Measurements from ENCODE around the gene C11orf68. TPM values are rescaled to one million over a fixed set of nuclear protein-coding genes. Genes with fewer than 3 reads are reported as not detected.

Gene C11orf68
- total RNA-seq, 1 donor from 2014 or later = 6.9 TPM

DNA sequence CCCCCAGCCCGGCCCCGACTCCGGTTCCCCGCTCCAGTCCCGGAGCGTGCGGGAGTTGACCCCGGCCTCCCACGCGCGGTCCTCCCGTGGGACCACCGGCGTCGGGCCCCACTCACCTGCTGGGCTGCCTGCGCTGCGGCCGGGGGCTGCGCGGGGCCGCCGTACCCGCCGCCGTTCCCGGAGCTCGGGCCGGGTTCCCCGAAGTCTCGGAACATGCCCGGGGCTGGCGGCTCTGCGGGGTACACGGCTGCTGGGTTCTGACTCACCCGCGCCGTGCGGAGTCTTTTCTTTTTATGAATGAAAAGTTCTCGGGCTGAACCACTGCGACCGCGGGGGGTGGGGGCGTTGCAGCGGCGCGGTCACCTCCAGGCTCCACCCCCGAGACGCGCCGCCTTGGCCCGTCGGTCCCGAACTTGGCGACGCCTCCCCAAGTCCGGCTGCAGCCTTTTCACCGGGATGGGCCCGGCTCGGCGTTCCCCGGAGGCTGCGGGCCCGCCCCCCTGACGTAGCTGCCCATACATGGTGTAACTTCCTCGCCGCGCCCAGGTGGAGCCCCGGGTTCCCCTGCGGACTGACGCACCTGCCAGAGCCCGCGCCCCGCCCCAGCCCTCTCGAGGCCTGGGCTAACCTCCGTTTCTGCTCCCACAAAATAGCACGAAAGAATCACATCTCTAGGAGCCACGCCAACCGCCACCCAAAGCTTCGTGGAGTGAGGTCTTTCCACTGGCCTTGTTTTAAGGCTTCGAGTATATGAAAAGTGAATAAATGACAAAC, 18.6 kb downstream of the C11orf68 start, which contains the start of gene FOSL1:
Gene FOSL1 (minus strand): TSS at position 264 of the 774 bp plus-strand sequence. CDS start 49 bp downstream, at position 215.
- H3K4me1 ChIP-seq = peaks cover 5% of the 10 kb centered on the region
- H3K27ac Mint-ChIP-seq = no peak within 1 kb of the TSS
- peak within 1 kb of the TSS; percentile 77 for H3K4me2 ChIP-seq
- H3K4me3 ChIP-seq = peak within 1 kb of the TSS; percentile 47
- H3K27me3 ChIP-seq = peaks cover 93% of the 10 kb centered on the region
- H3K79me2 ChIP-seq (ENCODE audit: low read depth) = no peaks in the 10 kb centered on the region
- peak; percentile 84 for DNase-seq (ENCODE audit: low spot score)
- peaks cover 20% of the 10 kb centered on the region for H3K4me1 Mint-ChIP-seq
- no peaks in the 10 kb centered on the region for H3K36me3 ChIP-seq
- no peaks in the 10 kb centered on the region for H3K9me3 Mint-ChIP-seq
- no peaks in the 10 kb centered on the region for H3K9me3 ChIP-seq (ENCODE audit: low read depth)
- peak within 1 kb of the TSS; percentile 30 for H2AFZ ChIP-seq (replicated peaks)
- H3K27ac ChIP-seq = no peak within 1 kb of the TSS
- no peaks in the 10 kb centered on the region for H3K36me3 Mint-ChIP-seq
- H4K20me1 ChIP-seq (ENCODE audit: low read depth) = no peaks in the 10 kb centered on the region
- TF ChIP-seq, protein P1, sequence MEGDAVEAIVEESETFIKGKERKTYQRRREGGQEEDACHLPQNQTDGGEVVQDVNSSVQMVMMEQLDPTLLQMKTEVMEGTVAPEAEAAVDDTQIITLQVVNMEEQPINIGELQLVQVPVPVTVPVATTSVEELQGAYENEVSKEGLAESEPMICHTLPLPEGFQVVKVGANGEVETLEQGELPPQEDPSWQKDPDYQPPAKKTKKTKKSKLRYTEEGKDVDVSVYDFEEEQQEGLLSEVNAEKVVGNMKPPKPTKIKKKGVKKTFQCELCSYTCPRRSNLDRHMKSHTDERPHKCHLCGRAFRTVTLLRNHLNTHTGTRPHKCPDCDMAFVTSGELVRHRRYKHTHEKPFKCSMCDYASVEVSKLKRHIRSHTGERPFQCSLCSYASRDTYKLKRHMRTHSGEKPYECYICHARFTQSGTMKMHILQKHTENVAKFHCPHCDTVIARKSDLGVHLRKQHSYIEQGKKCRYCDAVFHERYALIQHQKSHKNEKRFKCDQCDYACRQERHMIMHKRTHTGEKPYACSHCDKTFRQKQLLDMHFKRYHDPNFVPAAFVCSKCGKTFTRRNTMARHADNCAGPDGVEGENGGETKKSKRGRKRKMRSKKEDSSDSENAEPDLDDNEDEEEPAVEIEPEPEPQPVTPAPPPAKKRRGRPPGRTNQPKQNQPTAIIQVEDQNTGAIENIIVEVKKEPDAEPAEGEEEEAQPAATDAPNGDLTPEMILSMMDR (IDR thresholded peaks at IDR 0.05) = no peak
- TF ChIP-seq EZH2 (IDR thresholded peaks at IDR 0.05) (peak; percentile 87), EZH2phosphoT487 (IDR thresholded peaks at IDR 0.05) (peak; percentile 73)
- H3K27me3 Mint-ChIP-seq (ENCODE audit: insufficient read depth, low read depth) = peaks cover 42% of the 10 kb centered on the region
- H3K9ac ChIP-seq = no peak within 1 kb of the TSS
- peaks cover 13% of the 10 kb centered on the region for H3F3A ChIP-seq (ENCODE audit: low read depth)
- H3K4me3 Mint-ChIP-seq = peak within 1 kb of the TSS; percentile 79

DNA sequence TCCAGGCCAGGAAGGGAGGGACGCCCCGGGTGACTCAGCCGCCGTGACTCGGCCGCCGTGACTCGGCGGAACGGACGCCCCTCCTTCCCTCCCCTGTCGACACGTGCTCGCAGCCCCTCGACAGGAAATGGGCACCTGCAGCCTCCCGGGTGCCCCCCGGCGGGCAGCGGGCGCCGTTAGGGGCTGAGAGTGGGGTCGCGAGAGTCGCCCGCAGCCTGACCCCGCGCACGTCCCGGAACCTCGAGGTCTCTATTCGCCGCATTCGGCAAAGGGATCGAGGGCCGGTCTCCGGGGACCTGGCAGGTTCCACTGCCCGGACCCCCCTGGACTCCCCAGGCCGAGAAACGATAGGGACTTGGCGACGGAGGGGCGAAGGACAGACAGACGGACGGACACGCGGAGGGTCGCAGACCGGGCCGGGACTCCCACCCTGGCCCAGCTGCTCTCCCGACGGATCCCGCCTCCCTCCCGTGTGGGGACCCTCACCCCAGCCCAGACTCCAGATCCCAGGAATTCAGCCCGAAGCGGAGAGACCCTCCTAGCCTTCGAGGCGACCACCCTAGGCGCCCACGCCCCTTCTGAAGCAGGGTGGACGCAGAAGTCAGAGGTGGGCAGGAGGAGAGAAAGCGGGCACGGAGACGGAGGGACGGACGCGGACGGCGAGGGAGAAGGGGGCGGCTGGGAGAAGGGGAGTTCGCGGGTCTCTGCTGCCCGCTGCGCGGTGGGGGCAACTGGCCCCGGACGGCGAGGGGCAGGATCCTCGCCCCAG, 19.3 kb downstream of the C11orf68 start:
- Histone ChIP-seq H3K4me3 (peak overlapping the region; percentile 47), H3K9ac (no peak overlapping the region), H4K20me1 (ENCODE audit: low read depth) (no peaks in the 10 kb centered on the region), H3F3A (ENCODE audit: low read depth) (peaks cover 13% of the 10 kb centered on the region), H3K79me2 (ENCODE audit: low read depth) (no peaks in the 10 kb centered on the region), H3K36me3 (no peaks in the 10 kb centered on the region), H3K27me3 (peaks cover 86% of the 10 kb centered on the region), H3K27ac (no peak overlapping the region), H2AFZ (replicated peaks) (peak overlapping the region; percentile 30), H3K4me2 (peak overlapping the region; percentile 77), H3K4me1 (peaks cover 5% of the 10 kb centered on the region), H3K9me3 (ENCODE audit: low read depth) (no peaks in the 10 kb centered on the region)
- H3K36me3 Mint-ChIP-seq = no peaks in the 10 kb centered on the region
- H3K27me3 Mint-ChIP-seq (ENCODE audit: insufficient read depth, low read depth) = peaks cover 42% of the 10 kb centered on the region
- H3K4me3 Mint-ChIP-seq = peak overlapping the region; percentile 79
- DNase-seq (ENCODE audit: low spot score) = peak; percentile 45
- no peaks in the 10 kb centered on the region for H3K9me3 Mint-ChIP-seq
- H3K4me1 Mint-ChIP-seq = peaks cover 20% of the 10 kb centered on the region
- TF ChIP-seq EZH2 (IDR thresholded peaks at IDR 0.05) (peak; percentile 99), EZH2phosphoT487 (IDR thresholded peaks at IDR 0.05) (peak; percentile 81)
- TF ChIP-seq, protein P1 (IDR thresholded peaks at IDR 0.05) = no peak
- H3K27ac Mint-ChIP-seq = no peak overlapping the region

DNA sequence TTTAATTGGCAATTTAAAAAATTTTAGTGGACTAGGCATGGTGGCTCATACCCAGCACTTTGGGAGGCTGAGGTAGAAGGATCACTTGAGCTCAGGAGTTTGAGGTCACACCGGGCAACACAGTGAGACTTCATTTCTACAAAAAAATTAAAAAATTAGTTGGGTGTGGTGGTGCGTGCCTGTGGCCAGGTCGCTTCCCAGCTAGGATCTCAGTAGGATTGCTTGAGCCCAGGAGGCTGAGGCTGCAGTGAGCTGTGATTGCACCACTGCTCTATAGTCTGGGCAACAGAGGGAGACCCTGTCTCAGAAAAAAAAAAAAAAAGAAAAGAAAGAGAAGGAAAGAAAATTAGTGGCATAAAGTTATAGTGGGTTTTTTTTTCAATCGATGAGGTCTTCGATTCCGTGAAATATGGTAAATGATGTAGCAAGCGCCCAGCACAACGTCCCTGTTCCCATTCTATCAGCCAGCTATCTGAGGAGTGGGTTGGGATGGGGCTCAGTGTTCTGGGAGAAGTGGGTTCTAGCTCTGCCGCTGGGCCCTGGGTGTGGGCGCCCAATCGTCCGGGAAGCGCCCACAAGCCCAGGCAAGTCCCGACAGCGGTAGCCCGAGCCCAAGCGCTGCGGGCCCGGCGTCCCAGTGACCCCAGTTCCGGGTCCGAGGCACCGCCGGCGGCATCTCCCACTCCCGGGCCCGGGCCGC, 20.1 kb downstream of the C11orf68 start:
- Histone ChIP-seq H3K4me2 (peak overlapping the region; percentile 61), H2AFZ (replicated peaks) (peak overlapping the region; percentile 30), H3K9me3 (ENCODE audit: low read depth) (no peaks in the 10 kb centered on the region), H3F3A (ENCODE audit: low read depth) (peaks cover 13% of the 10 kb centered on the region), H3K4me1 (peaks cover 5% of the 10 kb centered on the region), H3K27me3 (peaks cover 78% of the 10 kb centered on the region), H3K4me3 (peak overlapping the region; percentile 47), H3K36me3 (no peaks in the 10 kb centered on the region), H3K27ac (no peak overlapping the region), H4K20me1 (ENCODE audit: low read depth) (no peaks in the 10 kb centered on the region), H3K79me2 (ENCODE audit: low read depth) (no peaks in the 10 kb centered on the region), H3K9ac (no peak overlapping the region)
- Mint-ChIP-seq H3K4me3 (peak overlapping the region; percentile 81), H3K36me3 (no peaks in the 10 kb centered on the region), H3K4me1 (peaks cover 20% of the 10 kb centered on the region), H3K9me3 (no peaks in the 10 kb centered on the region), H3K27ac (no peak overlapping the region), H3K27me3 (ENCODE audit: insufficient read depth, low read depth) (peaks cover 38% of the 10 kb centered on the region)
- no peak for DNase-seq (ENCODE audit: low spot score)
- TF ChIP-seq, protein P1 (IDR thresholded peaks at IDR 0.05) = no peak
- no peak for TF ChIP-seq EZH2phosphoT487 (IDR thresholded peaks at IDR 0.05)

All from neural progenitor cell (in vitro differentiated cells).